NOMO-1 treated with DMSO at 0.1 percent for 48 hours (cell line): Measurements from ENCODE around the gene ZNF160.

Source experiments
- DNase-seq: peaks from one replicate; lab custom pipeline; 2025; ENCODE audit not compliant: unreplicated experiment; lab: John Stamatoyannopoulos, UW

Gene ZNF160

DNA sequence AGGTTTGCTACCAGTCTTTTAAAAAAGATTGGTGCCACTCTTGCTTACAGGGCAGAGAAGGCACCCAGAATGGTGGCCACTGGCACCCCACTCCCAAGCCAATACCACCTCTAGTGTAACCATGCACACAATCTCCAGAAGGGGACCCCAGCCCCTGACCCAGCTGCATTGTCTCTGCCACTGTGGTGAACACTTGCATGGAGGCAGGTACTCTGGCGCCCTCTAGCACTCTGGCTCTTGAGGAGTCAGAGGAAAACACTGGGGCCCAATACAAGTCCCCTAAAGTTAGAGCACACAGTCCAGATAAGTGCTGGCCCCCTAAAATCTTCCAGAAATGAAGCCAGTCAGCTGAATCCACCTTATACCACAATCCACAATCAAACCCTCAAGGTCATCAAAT is 83.5 kb downstream of the ZNF160 start:
- DNase-seq: no peak
